ENCODE measurements around the gene CASQ1.

GRCh38 chr1:160186729-160187128 lies 3.6 kb upstream of the CASQ1 start:
- TF ChIP-seq SP1 (CRISPR knock-in tag; IDR thresholded peaks at IDR 0.05) (no peak), KAT2B (IDR thresholded peaks at IDR 0.05; ENCODE audit: low read depth, low read length) (no peak), SIN3A (IDR thresholded peaks at IDR 0.05; ENCODE audit: borderline replicate concordance in 2 of 2, control insufficient read depth in 1 of 2, low read depth in 2 of 2, low read length in 2 of 2) (no peak)

All from K562 (cell line).